GM19328 (cell line): Measurements from ENCODE around the gene DGUOK.

Experiments used
- ATAC-seq: cut with Tn5 transposase; IDR thresholded peaks from one replicate; pipeline ENCODE4 v1.9.1; 2021; ENCODE audit warnings: mild to moderate bottlenecking, moderate library complexity; ENCODE audit not compliant: unreplicated experiment

The DGUOK gene

GRCh38 chr2:73976803-73977202 lies 50.1 kb downstream of the DGUOK start:
- ATAC-seq = no peak

DNA sequence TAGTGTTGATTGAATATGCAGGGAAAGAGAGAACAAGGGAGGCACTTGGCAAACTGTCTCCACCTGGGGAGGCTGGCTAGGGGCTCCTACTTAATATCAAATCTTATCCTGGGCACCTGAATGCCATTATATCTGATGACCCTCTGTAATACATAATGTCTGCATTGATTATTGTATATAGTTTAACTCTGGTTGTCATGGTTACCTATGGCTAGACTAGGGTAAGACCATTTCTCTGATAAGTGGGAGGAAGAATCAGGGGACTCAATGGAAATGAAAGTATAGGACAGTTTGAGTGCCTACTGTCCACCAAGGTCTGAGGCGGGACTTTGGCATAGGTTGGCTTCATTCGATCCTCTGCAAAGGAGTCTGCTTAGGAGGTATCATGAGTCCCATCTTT lies 50.8 kb downstream of the DGUOK start:
- no peak for ATAC-seq

- ATAC-seq = no peak
Measured at GRCh38 chr2:73979021-73979420, 52.3 kb downstream of the DGUOK start.

DNA sequence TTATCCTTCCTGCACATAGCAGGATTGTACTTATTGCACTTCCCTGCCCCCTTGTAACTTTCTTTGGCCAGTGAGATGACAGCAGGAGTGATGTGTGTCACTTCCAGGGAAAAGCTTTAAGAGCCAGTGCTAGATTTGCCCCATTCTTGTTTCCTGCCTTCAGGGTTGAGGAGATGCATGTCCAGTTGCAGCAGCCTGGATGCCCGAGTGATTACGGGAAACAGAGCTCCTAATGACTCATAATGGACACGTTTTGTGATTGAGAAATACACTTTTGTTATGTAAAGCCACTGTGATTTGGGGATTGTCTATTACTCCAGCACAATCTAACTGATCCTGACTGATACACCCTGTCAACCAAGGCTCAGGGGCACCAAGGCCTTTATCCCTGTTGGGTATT lies 53.0 kb downstream of the DGUOK start:
- ATAC-seq = no peak

DNA sequence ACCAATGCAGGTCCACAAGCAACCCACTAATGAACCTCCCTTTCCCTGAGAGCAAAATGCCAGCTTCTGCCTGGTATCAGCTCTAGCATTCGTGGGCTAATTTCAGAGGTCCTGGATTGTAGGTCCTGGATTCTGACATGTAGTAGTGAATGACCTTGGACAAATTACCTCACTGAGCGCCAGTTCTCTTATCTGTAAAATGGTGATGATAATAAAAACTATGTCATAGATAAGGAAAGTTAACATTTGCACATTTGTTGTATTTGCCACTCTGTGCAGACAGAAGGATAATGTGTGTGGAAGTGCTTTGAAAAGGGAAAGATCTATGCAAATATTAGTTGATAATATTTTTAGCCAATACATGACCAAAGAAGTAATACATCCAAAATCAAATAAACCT lies 53.9 kb downstream of the DGUOK start:
- ATAC-seq = no peak

GRCh38 chr2:73981081-73982001 lies 54.7 kb downstream of the DGUOK start:
- no peak for ATAC-seq

GRCh38 chr2:73982140-73982617 lies 55.5 kb downstream of the DGUOK start:
- ATAC-seq = no peak

GRCh38 chr2:73983322-73984202 lies 56.9 kb downstream of the DGUOK start:
- no peak for ATAC-seq

GRCh38 chr2:73984203-73984921 lies 57.7 kb downstream of the DGUOK start, which contains the start of gene TET3:
TSS of gene TET3 (plus strand) at chr2:73984910. CDS start at chr2:73986404, 1,494 bp downstream.
- ATAC-seq = peak; percentile 35

GRCh38 chr2:73984922-73985307 lies 58.2 kb downstream of the DGUOK start:
- ATAC-seq = peak; percentile 25

DNA sequence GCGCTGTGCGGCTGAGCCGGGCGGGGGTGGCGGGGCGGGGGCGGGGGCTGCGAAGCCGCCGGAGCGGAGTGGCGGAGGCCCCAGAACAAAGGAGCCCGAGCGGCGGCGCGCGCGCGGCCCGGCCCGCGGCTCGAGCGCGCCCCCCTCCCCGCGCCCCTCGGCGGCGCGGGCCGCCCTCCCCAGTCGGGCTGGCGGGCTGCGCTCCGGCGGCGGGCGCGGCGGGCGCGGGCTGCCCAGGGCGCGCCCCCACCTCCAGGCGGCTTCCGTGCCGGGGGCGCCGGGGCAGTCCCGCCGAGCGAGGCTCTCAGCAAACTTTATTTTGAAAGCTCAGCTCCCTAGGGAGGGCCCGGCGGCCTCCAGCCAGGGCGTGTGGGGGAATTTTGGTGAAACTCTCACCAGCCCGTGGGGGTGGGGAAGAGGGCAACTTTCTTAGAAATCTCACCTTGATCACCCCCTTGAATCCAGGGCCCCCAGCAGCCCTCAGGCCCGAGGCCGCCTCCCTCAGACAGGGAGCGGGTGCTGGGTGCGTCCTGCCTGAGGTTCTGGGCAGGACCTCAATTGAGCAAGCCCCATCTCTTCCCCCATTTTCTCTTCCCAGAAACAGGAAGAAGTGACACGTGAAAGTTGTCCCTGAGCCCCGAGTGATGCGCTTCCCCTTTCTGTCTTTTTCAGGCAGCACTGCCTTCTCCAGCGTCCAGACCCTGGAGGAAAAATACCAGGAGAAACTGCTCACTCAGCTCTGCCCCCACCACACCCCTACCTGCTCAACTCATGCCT lies 58.8 kb downstream of the DGUOK start:
- ATAC-seq = peak; percentile 24

DNA sequence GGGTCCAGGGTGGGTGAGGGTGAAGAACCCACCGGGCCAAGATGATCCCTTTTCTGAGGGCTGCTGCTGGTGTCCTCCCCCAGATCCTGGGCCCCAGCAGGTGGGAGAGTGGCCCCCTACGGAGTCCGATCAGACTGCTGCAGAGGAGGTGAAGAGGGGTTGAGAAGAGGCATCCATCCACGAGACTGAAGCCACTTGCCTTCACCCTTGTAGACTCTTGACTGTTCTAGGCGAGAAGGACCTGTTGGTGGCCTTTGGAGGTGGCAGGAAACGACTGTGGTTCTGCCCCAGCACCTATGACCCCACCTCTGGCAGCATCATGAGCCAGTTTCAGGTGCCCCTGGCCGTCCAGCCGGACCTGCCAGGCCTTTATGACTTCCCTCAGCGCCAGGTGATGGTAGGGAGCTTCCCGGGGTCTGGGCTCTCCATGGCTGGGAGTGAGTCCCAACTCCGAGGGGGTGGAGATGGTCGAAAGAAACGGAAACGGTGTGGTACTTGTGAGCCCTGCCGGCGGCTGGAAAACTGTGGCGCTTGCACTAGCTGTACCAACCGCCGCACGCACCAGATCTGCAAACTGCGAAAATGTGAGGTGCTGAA lies 59.5 kb downstream of the DGUOK start:
- no peak for ATAC-seq

DNA sequence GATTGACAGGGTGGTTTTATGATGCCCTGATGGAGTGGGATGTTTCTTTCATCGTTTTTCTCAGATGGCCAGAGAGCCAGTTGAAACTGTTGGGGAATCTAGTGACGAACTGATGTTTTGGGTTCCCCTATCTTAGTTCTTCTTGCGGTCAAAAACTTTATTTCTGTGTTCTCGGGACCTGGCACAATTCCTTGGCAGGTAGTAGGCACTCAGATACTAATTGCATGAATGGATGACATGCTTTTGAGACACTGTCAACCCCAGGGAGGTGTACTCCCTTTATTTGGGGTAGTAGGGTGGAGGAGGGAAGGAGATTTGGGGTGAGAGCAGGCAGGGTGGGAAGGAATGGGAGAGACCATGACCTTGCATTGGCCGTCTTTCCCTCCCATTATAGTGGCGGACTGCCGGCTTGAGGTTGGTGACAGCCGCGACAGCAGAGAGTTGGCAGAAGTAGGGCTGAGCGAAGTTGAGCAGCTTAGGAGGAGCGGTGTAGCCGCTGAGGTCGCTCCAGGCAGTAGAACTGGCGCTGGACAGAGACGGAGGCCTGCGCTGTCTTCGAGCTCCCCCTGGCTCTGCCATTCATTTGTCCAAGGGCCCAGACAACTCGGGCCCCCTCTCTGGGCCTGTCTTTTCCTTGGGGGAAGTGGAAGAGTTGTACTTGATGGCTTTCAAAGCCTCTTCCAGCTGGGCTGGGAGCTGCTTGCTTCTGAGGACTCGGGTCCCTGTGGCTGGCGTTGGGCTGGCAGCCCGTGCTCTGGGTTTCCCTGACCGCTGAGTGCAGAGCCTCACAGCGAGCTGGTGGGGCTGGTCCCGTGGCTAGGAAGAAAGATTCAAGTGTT lies 60.6 kb downstream of the DGUOK start:
- ATAC-seq = no peak

GRCh38 chr2:73987948-73988700 lies 61.4 kb downstream of the DGUOK start:
- ATAC-seq = no peak

GRCh38 chr2:73989972-73990371 lies 63.3 kb downstream of the DGUOK start:
- ATAC-seq = no peak

GRCh38 chr2:73990531-73990930 lies 63.9 kb downstream of the DGUOK start:
- ATAC-seq = no peak

DNA sequence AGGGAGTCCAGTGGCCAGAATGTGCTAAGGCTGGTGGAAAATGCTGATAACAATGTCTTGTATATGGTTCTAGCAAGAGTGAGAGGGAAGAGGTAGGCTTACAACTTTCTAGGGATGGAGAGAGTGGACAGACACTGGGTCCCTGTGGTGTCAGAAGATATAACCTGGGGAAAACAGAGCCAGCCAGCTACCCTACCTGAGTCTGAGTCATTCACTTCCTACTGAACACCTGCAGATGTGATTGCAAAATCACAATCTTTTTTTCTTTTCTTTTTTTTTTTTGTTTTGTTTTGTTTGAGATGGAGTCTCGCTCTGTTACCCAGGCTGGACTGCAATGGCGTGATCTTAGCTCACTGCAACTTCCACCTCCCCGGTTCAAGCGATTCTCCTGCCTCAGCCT lies 65.4 kb downstream of the DGUOK start:
- no peak for ATAC-seq

GRCh38 chr2:73993376-73993775 lies 66.7 kb downstream of the DGUOK start:
- ATAC-seq = no peak
